Activated CD4-positive, alpha-beta T cell treated with anti-CD3 and anti-CD28 coated beads for 24 hours (primary cell): ENCODE measurements around the gene DNAJC22.
A peak's percentile ranks its signal among the peaks of the same experiment; 100 is the strongest.
"Not testable (repeated sequence)": the region's sequence is repeated elsewhere in the genome, so short reads cannot be mapped to it uniquely, and the experiment has no call there.

Experiments
- DNase-seq, 2 donors: peaks; one replicate each; pipeline ENCODE4 v3.0.0-alpha.2; 2020; ENCODE audit warnings: low read depth in 2 of 2

Gene DNAJC22

GRCh38 chr12:49346659-49347310 lies at the start of gene DNAJC22:
Gene DNAJC22, plus strand, starts transcription at chr12:49346888. Its CDS starts 1,985 bp downstream, at chr12:49348873.
- DNase-seq = no peak

- DNase-seq = no peak
These were observed 49.0 kb upstream of the DNAJC22 start for GRCh38 chr12:49297695-49298060.

- DNase-seq = no peak
These were observed 48.5 kb upstream of the DNAJC22 start for GRCh38 chr12:49298160-49298559.

DNA sequence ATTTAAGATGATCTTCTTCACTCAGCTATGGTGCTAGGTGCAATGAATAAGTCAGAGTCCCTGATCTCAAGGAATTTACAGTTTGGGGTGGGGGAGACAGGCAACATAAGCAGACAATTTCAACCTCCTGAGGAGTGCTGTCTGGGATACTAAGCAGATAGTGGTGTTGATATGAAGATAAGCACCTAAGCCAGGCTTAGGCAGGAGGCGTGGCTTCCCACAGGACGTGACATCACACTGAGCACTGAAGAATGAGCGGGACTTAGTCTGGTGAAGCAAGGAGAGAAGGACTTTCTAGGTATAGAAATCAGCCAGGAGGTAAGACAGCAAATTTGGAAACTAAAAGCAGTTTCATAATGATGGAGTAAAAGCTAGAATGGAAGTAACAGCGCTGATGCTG lies 44.9 kb upstream of the DNAJC22 start:
- DNase-seq = no peak

GRCh38 chr12:49304161-49304560 lies 42.5 kb upstream of the DNAJC22 start:
- DNase-seq = no peak

DNA sequence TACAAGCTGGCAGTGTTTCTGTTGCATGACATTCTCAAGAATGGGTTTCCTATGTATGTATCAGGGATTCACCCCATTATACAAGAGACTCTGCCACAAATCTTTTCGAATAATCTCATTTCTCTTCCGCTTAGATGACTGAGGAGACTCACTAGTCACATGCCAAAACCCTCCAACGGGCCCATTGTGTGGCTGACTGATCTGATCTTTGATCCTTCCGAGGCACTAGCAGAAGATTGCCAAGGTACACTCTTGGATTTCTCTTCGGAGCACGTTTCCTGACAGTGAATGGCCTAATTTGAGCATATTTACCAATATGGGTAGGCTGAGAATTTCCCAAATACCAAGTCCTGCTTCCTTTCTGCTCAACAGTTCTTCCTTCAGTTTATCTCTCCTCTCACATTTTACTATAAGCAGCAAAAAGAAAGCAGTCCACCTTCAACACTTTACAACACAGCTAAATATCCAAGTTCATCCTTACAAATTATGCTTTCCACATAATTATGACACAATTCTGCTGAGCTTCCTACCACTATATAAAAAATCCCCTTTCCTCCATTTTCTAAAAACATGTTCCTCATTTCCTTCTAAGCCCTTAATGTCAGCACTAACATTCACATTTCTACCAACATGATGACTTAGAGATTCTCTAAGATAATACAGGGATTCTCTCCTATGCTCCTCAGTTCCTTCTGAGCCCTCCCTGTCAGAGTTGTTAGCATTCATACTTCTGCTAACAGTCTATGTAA lies 40.8 kb upstream of the DNAJC22 start:
- no peak for DNase-seq

- no peak for DNase-seq
These were observed 37.3 kb upstream of the DNAJC22 start for GRCh38 chr12:49309386-49309785.

DNA sequence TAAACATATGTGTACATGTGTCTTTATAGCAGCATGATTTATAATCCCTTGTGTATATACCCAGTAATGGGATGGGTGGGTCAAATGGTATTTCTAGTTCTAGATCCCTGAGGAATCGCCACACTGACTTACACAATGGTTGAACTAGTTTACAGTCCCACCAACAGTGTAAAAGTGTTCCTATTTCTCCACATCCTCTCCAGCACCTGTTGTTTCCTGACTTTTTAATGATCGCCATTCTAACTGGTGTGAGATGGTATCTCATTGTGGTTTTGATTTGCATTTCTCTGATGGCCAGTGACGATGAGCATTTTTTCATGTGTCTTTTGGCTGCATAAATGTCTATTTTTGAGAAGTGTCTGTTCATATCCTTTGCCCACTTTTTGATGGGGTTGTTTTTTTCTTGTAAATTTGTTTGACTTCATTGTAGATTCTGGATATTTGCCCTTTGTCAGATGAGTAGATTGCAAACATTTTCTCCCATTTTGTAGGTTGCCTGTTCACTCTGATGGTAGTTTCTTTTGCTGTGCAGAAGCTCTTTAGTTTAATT lies 36.2 kb upstream of the DNAJC22 start:
- DNase-seq = not testable (repeated sequence)

DNA sequence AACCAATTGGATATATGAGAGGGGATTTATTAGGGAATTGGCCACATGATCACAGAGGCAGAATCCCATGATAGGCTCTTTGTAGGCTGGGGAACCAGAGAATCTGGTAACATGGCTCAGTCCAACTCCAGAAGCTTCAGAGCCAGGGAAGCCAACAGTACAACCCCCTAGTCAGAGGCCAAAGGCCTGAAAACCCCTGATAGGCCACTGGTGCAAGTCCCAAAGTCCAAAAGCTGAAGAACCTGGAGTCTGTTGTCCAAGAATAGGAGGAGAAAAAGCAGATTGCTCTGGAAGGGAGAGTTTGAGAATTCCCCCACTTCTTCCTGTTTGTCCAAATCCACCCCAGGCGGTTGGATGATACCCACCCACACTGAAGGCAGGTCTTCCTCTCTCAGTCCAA lies 31.9 kb upstream of the DNAJC22 start:
- no peak for DNase-seq

DNA sequence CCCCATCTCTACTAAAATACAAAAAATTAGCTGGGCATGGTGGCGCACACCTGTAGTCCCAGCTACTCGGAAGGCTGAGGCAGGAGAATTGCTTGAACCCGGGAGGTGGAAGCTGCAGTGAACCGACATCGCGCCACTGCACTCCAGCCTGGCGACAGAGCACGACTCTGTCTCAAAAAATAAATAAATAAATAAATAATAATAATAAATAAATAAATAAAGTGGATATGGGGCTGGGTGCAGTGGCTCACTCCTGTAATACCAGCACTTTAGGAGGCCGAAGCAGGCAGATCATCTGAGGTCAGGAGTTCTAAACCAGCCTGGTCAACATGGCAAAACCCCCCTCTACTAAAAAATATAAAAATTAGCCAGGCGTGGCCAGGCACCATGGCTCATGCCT lies 29.6 kb upstream of the DNAJC22 start:
- not testable (repeated sequence) for DNase-seq

DNA sequence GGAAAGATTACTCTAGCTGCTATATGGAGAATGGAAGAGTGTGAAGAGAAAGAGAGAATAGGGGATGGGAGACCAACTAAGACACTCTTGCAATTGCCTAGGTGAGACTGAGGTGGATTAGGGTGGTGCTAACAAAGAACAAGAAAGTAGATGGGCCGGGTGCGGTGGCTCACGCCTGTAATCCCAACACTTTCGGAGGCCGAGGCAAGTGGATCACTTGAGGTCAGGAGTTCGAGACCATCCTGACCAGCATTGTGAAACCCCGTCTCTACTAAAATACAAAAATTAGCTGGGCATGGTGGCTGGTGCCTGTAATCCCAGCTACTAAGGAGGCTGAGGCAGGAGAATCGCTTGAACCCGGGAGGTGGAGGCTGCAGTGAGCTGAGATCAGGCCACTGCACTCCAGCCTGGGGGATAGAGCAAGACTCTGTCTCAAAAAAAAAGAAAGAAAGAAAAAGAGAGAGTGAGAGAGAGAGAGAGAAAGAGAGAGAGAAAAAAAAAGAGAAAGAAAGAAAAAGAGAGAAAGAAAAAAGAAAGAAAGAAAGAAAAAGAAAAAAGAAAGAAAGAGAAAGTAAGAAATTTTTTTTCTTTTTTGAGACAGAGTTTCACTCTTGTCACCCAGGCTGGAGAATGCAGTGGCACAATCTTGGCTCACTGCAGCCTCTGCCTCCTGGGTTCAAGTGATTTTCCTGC lies 26.1 kb upstream of the DNAJC22 start:
- DNase-seq = not testable (repeated sequence)

GRCh38 chr12:49322367-49322707 lies 24.4 kb upstream of the DNAJC22 start:
- no peak for DNase-seq

DNA sequence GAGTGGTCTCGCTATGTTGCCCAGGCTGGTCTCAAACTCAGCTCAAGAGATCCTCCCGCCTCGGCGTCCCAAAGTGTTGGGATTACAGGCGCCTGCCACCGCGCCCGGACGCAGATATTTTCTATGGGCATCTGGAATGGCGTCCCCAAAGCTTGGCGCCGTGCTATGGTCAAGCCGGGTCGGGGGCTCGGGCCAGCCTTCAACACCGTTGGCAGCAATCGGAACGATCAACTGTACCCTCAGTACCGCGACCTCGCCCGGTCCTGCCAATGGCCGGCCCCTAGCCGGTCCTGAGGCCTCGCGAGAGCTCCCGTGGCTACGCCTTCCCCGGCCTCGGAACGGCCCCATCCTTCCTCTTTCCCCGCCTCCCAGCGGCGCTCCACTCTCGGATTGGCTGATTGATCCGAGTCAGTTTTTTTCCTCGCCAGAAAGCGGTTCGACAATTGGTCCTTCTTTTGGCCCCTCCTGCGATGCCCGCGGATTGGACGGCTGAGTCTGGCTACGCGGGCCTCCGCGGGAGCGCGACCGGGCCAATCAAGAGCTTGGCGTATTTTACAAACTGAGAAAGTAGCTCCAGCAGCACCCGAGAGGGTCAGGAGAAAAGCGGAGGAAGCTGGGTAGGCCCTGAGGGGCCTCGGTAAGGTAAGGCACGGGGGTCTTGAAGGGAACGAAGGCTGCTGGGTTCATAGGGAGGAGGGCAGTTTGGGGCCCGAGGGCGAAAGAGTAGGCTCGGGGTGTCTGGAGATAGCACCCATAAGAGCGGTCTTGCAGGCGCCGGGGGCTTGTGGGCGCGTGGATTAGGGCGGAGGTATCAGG lies 23.8 kb upstream of the DNAJC22 start, which contains the start of gene TROAP:
Gene TROAP, plus strand, starts transcription at position 548 of the 816 bp plus-strand sequence. CDS start 354 bp downstream, outside the sequence.
- DNase-seq = peak; percentile 91 to 94

DNA sequence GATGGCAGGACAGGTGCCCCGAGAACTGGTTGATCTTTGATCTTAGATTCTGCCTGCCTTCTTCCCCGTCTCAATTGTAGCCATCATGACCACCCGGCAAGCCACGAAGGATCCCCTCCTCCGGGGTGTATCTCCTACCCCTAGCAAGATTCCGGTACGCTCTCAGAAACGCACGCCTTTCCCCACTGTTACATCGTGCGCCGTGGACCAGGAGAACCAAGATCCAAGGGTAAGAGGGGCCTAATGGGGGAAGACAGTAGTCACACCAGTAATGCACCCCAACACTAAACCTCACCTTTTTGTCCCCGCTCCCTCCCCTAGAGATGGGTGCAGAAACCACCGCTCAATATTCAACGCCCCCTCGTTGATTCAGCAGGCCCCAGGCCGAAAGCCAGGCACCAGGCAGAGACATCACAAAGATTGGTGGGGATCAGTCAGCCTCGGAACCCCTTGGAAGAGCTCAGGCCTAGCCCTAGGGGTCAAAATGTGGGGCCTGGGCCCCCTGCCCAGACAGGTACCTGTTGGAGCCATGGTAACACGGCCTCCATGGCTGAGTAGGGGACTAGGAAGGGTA lies 23.1 kb upstream of the DNAJC22 start:
- no peak for DNase-seq

GRCh38 chr12:49325606-49326005 lies 21.1 kb upstream of the DNAJC22 start:
- no peak for DNase-seq

- no peak for DNase-seq
These were observed 19.3 kb upstream of the DNAJC22 start for GRCh38 chr12:49327368-49327767.

- DNase-seq = no peak
These were observed 18.8 kb upstream of the DNAJC22 start for GRCh38 chr12:49327887-49328286.

- no peak for DNase-seq
These were observed 17.9 kb upstream of the DNAJC22 start for GRCh38 chr12:49328816-49329215.

DNA sequence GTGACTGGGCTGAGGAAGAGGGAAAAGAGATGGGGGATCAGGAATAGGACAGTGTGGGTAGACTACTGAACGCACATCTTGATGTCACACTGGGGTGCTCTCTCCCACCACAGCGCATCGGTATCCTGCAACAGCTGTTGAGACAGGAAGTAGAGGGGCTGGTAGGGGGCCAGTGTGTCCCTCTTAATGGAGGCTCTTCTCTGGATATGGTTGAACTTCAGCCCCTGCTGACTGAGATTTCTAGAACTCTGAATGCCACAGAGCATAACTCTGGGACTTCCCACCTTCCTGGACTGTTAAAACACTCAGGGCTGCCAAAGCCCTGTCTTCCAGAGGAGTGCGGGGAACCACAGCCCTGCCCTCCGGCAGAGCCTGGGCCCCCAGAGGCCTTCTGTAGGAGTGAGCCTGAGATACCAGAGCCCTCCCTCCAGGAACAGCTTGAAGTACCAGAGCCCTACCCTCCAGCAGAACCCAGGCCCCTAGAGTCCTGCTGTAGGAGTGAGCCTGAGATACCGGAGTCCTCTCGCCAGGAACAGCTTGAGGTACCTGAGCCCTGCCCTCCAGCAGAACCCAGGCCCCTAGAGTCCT lies 16.6 kb upstream of the DNAJC22 start:
- DNase-seq = no peak

DNA sequence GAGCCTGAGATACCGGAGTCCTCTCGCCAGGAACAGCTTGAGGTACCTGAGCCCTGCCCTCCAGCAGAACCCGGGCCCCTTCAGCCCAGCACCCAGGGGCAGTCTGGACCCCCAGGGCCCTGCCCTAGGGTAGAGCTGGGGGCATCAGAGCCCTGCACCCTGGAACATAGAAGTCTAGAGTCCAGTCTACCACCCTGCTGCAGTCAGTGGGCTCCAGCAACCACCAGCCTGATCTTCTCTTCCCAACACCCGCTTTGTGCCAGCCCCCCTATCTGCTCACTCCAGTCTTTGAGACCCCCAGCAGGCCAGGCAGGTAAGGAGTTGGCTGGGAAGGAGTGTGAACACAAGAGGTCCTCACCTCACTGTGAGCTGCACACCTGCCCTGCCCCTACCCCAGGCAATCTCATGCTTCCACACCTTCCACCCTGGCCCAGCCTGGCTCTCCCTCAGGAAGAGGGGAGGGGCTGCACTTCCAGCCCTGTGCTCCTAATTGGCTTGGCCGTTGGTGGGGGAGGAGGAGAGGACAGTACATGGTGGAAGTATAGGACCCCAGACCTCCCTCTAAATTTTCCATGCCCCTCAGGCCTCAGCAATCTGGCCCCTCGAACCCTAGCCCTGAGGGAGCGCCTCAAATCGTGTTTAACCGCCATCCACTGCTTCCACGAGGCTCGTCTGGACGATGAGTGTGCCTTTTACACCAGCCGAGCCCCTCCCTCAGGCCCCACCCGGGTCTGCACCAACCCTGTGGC lies 15.9 kb upstream of the DNAJC22 start:
- no peak for DNase-seq
